Large intestine (tissue), 3 donors: Measurements from ENCODE around the gene CA9. TPM values are rescaled to one million over a fixed set of nuclear protein-coding genes. Genes with fewer than 3 reads are reported as not detected.

ENCODE experiments used
- DNase-seq, 2 donors: peaks; one replicate each; pipeline versions ENCODE4 v3.0.0 to v3.0.0-alpha.2; 2013
- H3K27ac ChIP-seq: one replicate; pipeline ENCODE4 v1.5.1; 2013; ENCODE audit warnings: low read length
- H3K27me3 ChIP-seq: 2 replicates; pipeline ENCODE4 v1.6.1; 2013; ENCODE audit warnings: low read length; ENCODE audit not compliant: control insufficient read depth, insufficient read depth
- H3K36me3 ChIP-seq: 2 replicates; pipeline ENCODE4 v1.6.1; 2013; ENCODE audit warnings: low read length; ENCODE audit not compliant: control insufficient read depth, insufficient read depth
- H3K4me1 ChIP-seq: one replicate; pipeline ENCODE4 v1.6.1; 2013; ENCODE audit warnings: low read length; ENCODE audit not compliant: control insufficient read depth, insufficient read depth
- H3K4me3 ChIP-seq: one replicate; pipeline ENCODE4 v1.5.1; 2013; ENCODE audit warnings: low read length
- H3K9me3 ChIP-seq: one replicate; pipeline ENCODE4 v1.6.1; 2013; ENCODE audit warnings: mild to moderate bottlenecking, low read depth, low read length, moderate library complexity; ENCODE audit not compliant: control insufficient read depth
- WGBS: methylation state at CpG from one replicate; pipeline ENCODE4 v1.1.5; 2013; ENCODE audit warnings: low lambda C conversion rate; ENCODE audit not compliant: insufficient coverage; 5-methylcytosine and 5-hydroxymethylcytosine counted together
- polyA plus RNA-seq: library from polyadenylated mRNA; unstranded; fragments of 120-200 nt; gene quantifications from one replicate; pipeline ENCODE4 v1.2.1, GENCODE V29; 2013

The CA9 gene
- polyA plus RNA-seq, 1 donor: 4.2 TPM

- Histone ChIP-seq H3K36me3 (peaks cover 92% of the 10 kb centered on the region), H3K4me1 (no peaks in the 10 kb centered on the region), H3K27me3 (no peaks in the 10 kb centered on the region), H3K4me3 (no peak overlapping the region), H3K27ac (no peak overlapping the region), H3K9me3 (no peaks in the 10 kb centered on the region)
- WGBS: no CpG with 5 or more reads among the region's 7 CpGs
- DNase-seq: no peak
Observed at GRCh38 chr9:35705836-35706430, 32.2 kb downstream of the CA9 start.

GRCh38 chr9:35706951-35707350, 33.2 kb downstream of the CA9 start:
- DNase-seq: no peak
- Histone ChIP-seq H3K9me3 (no peaks in the 10 kb centered on the region), H3K4me1 (no peaks in the 10 kb centered on the region), H3K27me3 (no peaks in the 10 kb centered on the region), H3K36me3 (peaks cover 92% of the 10 kb centered on the region), H3K4me3 (no peak overlapping the region), H3K27ac (no peak overlapping the region)
- WGBS: no CpG with 5 or more reads among the region's 10 CpGs

GRCh38 chr9:35708146-35708545, 34.4 kb downstream of the CA9 start:
- Histone ChIP-seq H3K9me3 (no peaks in the 10 kb centered on the region), H3K36me3 (peaks cover 92% of the 10 kb centered on the region), H3K27ac (no peak overlapping the region), H3K27me3 (no peaks in the 10 kb centered on the region), H3K4me3 (no peak overlapping the region), H3K4me1 (no peaks in the 10 kb centered on the region)
- no CpG with 5 or more reads among the region's 4 CpGs for WGBS
- DNase-seq: no peak

GRCh38 chr9:35710818-35711500, 37.2 kb downstream of the CA9 start:
- H3K4me1 ChIP-seq: no peaks in the 10 kb centered on the region
- H3K27ac ChIP-seq: no peak overlapping the region
- no peak for DNase-seq
- no peak overlapping the region for H3K4me3 ChIP-seq
- WGBS: no CpG with 5 or more reads among the region's 7 CpGs
- no peaks in the 10 kb centered on the region for H3K27me3 ChIP-seq
- no peaks in the 10 kb centered on the region for H3K9me3 ChIP-seq
- peaks cover 90% of the 10 kb centered on the region for H3K36me3 ChIP-seq

GRCh38 chr9:35711501-35712428, 38.0 kb downstream of the CA9 start:
- WGBS: no CpG with 5 or more reads among the region's 21 CpGs
- Histone ChIP-seq H3K27ac (no peak overlapping the region), H3K9me3 (no peaks in the 10 kb centered on the region)

GRCh38 chr9:35712762-35713400, 39.2 kb downstream of the CA9 start:
- no peak for DNase-seq
- Histone ChIP-seq H3K36me3 (peaks cover 90% of the 10 kb centered on the region), H3K4me1 (no peaks in the 10 kb centered on the region), H3K9me3 (no peaks in the 10 kb centered on the region), H3K27me3 (no peaks in the 10 kb centered on the region), H3K27ac (no peak overlapping the region), H3K4me3 (no peak overlapping the region)
- no CpG with 5 or more reads among the region's 11 CpGs for WGBS

More at GRCh38 chr9:35711501-35712428, 38.0 kb downstream of the CA9 start:
- DNase-seq: no peak
- Histone ChIP-seq H3K4me3 (no peak overlapping the region), H3K27me3 (no peaks in the 10 kb centered on the region), H3K4me1 (no peaks in the 10 kb centered on the region), H3K36me3 (peaks cover 90% of the 10 kb centered on the region)

- WGBS: 90% methylated on average over 3 of the region's 3 CpGs
- H3K27me3 ChIP-seq: no peaks in the 10 kb centered on the region
- H3K4me3 ChIP-seq: no peak overlapping the region
- no peak overlapping the region for H3K27ac ChIP-seq
- H3K36me3 ChIP-seq: peaks cover 92% of the 10 kb centered on the region
- no peak for DNase-seq
- H3K4me1 ChIP-seq: no peaks in the 10 kb centered on the region
- H3K9me3 ChIP-seq: no peaks in the 10 kb centered on the region
Observed at GRCh38 chr9:35713578-35713977, 39.9 kb downstream of the CA9 start.

DNA sequence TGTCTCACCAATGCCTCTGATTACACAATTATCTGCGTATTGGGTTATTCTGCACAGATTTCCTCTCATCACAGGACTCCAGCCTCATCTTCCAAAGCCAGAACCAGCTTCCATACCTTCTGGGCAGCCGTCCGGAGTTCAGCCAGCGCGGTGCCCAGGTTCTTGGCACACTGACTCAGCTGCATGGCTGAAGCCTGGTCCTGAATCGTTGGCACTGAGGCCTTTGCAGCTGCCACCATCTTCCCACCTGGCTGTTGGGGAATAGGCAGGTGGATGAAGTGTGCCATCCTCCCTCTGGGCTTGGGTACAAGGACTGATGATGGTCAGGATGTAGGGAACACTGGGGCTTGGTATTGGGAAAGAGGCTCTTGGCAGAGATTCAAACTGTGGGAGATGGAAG, 40.4 kb downstream of the CA9 start:
- no peak overlapping the region for H3K27ac ChIP-seq
- H3K36me3 ChIP-seq: peaks cover 92% of the 10 kb centered on the region
- no CpG with 5 or more reads among the region's 6 CpGs for WGBS
- H3K27me3 ChIP-seq: no peaks in the 10 kb centered on the region
- no peak for DNase-seq
- no peaks in the 10 kb centered on the region for H3K9me3 ChIP-seq
- no peak overlapping the region for H3K4me3 ChIP-seq
- no peaks in the 10 kb centered on the region for H3K4me1 ChIP-seq

GRCh38 chr9:35714579-35715252, 41.0 kb downstream of the CA9 start:
- no peaks in the 10 kb centered on the region for H3K4me1 ChIP-seq
- no peaks in the 10 kb centered on the region for H3K9me3 ChIP-seq
- no CpG with 5 or more reads among the region's 13 CpGs for WGBS
- no peak for DNase-seq
- H3K27ac ChIP-seq: no peak overlapping the region
- H3K4me3 ChIP-seq: no peak overlapping the region
- peaks cover 96% of the 10 kb centered on the region for H3K36me3 ChIP-seq
- H3K27me3 ChIP-seq: no peaks in the 10 kb centered on the region

- H3K36me3 ChIP-seq: peaks cover 97% of the 10 kb centered on the region
- H3K27me3 ChIP-seq: no peaks in the 10 kb centered on the region
- DNase-seq: no peak
- no peak overlapping the region for H3K27ac ChIP-seq
- H3K4me1 ChIP-seq: no peaks in the 10 kb centered on the region
- H3K9me3 ChIP-seq: no peaks in the 10 kb centered on the region
- no peak overlapping the region for H3K4me3 ChIP-seq
- WGBS: no CpG with 5 or more reads among the region's 4 CpGs
Observed at GRCh38 chr9:35716230-35716629, 42.5 kb downstream of the CA9 start.
